B cell (primary cell): ENCODE data around the gene GYS2.

Experiments used
- CTCF ChIP-seq: fragments of 200-600 bp; IDR thresholded peaks from one replicate; pipeline ENCODE4 v1.8.0; 2022; ENCODE audit warnings: antibody characterized with exemption, mild to moderate bottlenecking
- EZH2 ChIP-seq: IDR thresholded peaks from 2 replicates; pipeline ENCODE4 v1.6.1; 2012; ENCODE audit warnings: borderline replicate concordance, low read depth, mild to moderate bottlenecking, moderate library complexity, low read length; ENCODE audit not compliant: insufficient read depth, poor library complexity, severe bottlenecking

- TF ChIP-seq CTCF = no peak
- TF ChIP-seq EZH2 = no peak
These were observed 26.7 kb upstream of the GYS2 start for GRCh38 chr12:21631367-21631766.
